Right cardiac atrium (tissue), 5 donors: ENCODE measurements around the gene CRYGN. TPM values are rescaled to one million over a fixed set of nuclear protein-coding genes. Genes with fewer than 3 reads are reported as not detected.

Source experiments
- ATAC-seq, 2 donors: fragments of 200-7000 bp; cut with Tn5 transposase; one replicate each; pipeline versions ENCODE4 v1.8.0 to v1.9.1; 2020; ENCODE audit warnings: moderate library complexity in 2 of 2, mild to moderate bottlenecking in 1 of 2
- DNase-seq, 3 donors: peaks; one replicate each; pipeline ENCODE4 v3.0.0-alpha.2; 2020
- H3K27ac ChIP-seq: one replicate; pipeline ENCODE4 v1.5.1; 2013; ENCODE audit warnings: mild to moderate bottlenecking, low read length, control low read depth, moderate library complexity
- H3K27me3 ChIP-seq: one replicate; pipeline ENCODE4 v1.6.1; 2013; ENCODE audit not compliant: control insufficient read depth, insufficient read depth
- H3K4me1 ChIP-seq: one replicate; pipeline ENCODE4 v1.6.1; 2013; ENCODE audit warnings: low read length; ENCODE audit not compliant: control insufficient read depth, insufficient read depth
- H3K4me3 ChIP-seq: one replicate; pipeline ENCODE4 v1.5.1; 2013; ENCODE audit warnings: low read length, control low read depth
- H3K9me3 ChIP-seq: one replicate; pipeline ENCODE4 v1.6.1; 2013; ENCODE audit warnings: low read length; ENCODE audit not compliant: control insufficient read depth
- WGBS: extraction: QIAGEN DNeasy Blood & Tissue Kit; methylation state at CpG from one replicate; pipeline ENCODE4 v1.1.7; 2013; 5-methylcytosine and 5-hydroxymethylcytosine counted together
- intact Hi-C, 4 donors: fragments of 100-400 bp; cut with DNase I; formaldehyde crosslinking; loops; one replicate each; pipeline versions ENCODE4 v1.11.0 to v1.14.0; 2022 to 2023
- polyA plus RNA-seq: library from polyadenylated mRNA; stranded (reverse); fragments of 200-250 nt; gene quantifications from one replicate; pipeline ENCODE4 v1.2.3, GENCODE V29; 2013
- total RNA-seq, 4 donors: library from RNA; stranded (reverse); fragmentation: NEBNext Ultra II Directional; extraction: Animal tissue kit (Norgen Biotek cat#: 25700); gene quantifications; one replicate each; pipeline ENCODE4 v1.2.1, GENCODE V29; 2021
- donor health status: healthy with polysubstance abuse.
- donor health status: DM: no; HTN: yes; CAD: no.
- donor health status: DM: no; HTN: no; CAD: no.
- donor health status: DM: no; HTN: yes; CAD: no; lungs with severe emphysema.
- donor health status: DM: yes; HTN: yes; CAD: no.

CRYGN gene
- total and polyA plus RNA-seq, 5 donors: 0.07 to 0.11 TPM; not detected in 3

DNA sequence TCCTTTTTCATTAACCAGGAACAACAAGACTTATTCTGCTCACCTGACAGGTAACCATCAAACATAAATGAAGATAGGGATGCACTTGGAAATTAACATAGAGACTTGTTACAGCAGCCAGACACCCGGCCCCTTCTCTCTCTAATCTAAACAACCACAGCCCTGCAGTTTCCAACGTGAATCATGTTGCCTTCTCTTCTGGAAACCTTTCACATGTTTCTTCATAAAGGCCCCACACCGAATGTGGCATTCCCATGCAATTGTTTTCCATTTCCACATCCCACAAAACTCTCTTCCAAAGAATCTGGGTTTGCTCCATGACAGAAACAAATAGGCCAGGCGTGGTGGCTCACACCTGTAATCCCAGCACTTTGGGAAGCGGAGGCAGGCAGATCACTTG is 15.1 kb downstream of the CRYGN start:
- Histone ChIP-seq H3K9me3 (peaks cover 3% of the 10 kb centered on the region), H3K4me3 (no peak overlapping the region), H3K27me3 (no peaks in the 10 kb centered on the region), H3K27ac (no peak overlapping the region), H3K4me1 (peaks cover 3% of the 10 kb centered on the region)
- 85% methylated on average over 5 of the region's 5 CpGs for WGBS
- DNase-seq (no peak), ATAC-seq (no peak)
- intact Hi-C loops: no loop called here

DNA sequence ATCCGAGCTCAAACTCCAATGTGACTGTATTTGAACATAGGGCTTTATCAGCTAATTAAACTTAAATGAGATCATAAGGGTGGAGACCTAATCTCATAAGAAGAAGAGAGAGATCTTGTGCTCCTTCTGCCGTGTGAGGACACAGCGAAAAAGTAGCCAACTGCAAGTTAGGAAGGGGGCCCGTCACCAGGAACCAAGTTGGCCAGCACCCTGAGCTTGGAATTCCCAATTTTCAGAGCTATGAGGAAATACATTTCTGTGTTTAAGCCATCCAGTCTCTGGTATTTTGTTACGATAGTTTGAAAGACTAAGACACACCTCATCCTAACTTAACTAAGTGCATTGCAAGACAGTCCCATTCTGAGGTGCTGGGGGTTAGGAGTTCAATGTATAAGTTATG is 16.0 kb downstream of the CRYGN start:
- intact Hi-C loops: no loop called here
- Histone ChIP-seq H3K4me1 (peaks cover 3% of the 10 kb centered on the region), H3K4me3 (no peak overlapping the region), H3K27me3 (no peaks in the 10 kb centered on the region), H3K27ac (no peak overlapping the region), H3K9me3 (peaks cover 3% of the 10 kb centered on the region)
- ATAC-seq (no peak), DNase-seq (no peak)
- 81% methylated on average over 5 of the region's 5 CpGs for WGBS

DNA sequence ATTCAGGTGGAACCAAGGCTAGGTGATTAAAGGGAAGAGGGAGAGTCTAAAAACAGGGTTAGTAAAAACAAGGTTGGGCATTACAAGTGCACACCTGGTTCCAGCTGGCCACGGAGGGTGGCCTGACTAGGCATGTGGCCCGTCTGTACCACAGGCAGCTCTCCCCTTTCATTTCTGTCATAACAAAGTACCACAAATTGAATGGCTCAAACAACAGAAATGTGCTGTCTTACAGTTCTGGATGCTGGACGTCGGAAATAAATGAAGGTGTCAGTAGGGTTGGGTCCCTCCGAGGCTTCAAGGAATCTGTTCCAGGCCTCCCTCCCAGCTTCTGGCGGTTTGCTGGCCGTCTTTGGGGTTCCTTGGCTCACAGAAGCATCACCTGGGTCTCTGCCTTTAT is 16.7 kb downstream of the CRYGN start:
- ATAC-seq (no peak), DNase-seq (no peak)
- intact Hi-C loops: no loop called here

DNA sequence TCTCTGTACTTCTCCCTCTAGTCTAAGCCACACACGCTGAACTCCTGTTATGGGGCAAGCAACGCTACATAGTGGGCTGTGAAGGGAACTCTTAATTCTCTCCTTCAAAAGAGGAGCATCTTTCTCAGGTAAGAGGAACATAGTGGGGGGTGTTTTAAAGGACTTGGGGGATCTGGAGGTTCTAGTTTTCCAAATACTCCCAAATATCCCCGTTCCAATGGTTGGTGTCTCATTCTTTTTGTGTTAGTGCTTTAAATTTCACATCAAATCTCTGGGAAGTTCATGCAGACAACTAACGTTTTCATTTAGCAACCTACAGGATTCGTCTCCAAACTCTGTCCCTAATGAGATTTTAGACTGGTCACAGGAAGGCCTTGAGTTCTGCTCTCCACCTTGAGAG is 17.7 kb downstream of the CRYGN start:
- no peak overlapping the region for H3K27ac ChIP-seq
- H3K27me3 ChIP-seq: no peaks in the 10 kb centered on the region
- peaks cover 3% of the 10 kb centered on the region for H3K4me1 ChIP-seq
- ATAC-seq (no peak), DNase-seq (no peak)
- H3K4me3 ChIP-seq: no peak overlapping the region
- intact Hi-C loops: no loop called here
- H3K9me3 ChIP-seq: peaks cover 3% of the 10 kb centered on the region
- WGBS: 85% methylated on average over 5 of the region's 5 CpGs

More for the DNA sequence above, 16.7 kb downstream of the CRYGN start:
- no peak overlapping the region for H3K4me3 ChIP-seq
- H3K4me1 ChIP-seq: peaks cover 3% of the 10 kb centered on the region
- WGBS: 76% methylated on average over 7 of the region's 7 CpGs
- H3K27me3 ChIP-seq: no peaks in the 10 kb centered on the region
- no peak overlapping the region for H3K27ac ChIP-seq
- peaks cover 3% of the 10 kb centered on the region for H3K9me3 ChIP-seq

DNA sequence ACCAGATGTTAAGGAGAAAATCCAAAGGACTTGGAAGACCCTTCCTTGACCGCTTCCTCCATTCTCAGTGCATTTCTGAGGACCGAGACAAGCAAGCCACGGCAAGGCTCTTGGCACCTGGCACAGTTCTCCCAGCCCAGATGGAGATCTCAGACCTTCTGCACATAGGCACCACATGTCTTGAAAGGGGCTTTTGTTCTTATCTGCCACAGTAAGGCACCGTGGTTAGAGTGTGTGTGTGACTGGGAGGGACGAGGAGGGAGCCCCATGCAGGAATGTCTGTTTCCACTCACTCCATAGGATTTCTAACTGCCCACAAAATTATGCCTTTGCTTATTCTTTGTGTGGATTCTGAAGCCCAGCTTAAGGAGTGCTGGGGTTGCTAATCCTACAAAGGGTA is 19.8 kb downstream of the CRYGN start:
- no peak overlapping the region for H3K4me3 ChIP-seq
- WGBS: 68% methylated on average over 5 of the region's 5 CpGs
- DNase-seq (no peak), ATAC-seq (no peak)
- H3K9me3 ChIP-seq: peaks cover 3% of the 10 kb centered on the region
- no peak overlapping the region for H3K27ac ChIP-seq
- intact Hi-C loops: no loop called here
- H3K4me1 ChIP-seq: peaks cover 3% of the 10 kb centered on the region
- no peaks in the 10 kb centered on the region for H3K27me3 ChIP-seq

DNA sequence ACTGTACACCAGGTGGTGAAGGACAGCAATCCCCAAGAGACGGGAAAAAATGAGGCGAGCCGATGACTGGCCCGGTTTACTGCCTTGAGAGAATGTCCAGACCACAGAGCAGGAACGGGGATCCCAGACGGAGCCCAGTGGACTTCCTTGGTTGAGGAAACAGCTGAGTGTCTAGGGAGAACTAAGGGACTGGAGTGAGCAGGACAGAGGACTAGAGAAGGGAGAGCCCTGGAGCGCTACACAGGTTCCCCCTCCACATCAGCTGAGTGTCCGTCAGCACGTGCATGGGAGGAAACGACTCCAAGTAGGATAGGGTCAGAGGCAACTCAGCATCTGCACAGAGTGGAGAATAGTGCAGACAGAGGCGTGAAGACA is 23.0 kb downstream of the CRYGN start:
- H3K4me1 ChIP-seq: no peaks in the 10 kb centered on the region
- no peak overlapping the region for H3K4me3 ChIP-seq
- H3K27me3 ChIP-seq: no peaks in the 10 kb centered on the region
- 43% methylated on average over 11 of the region's 11 CpGs for WGBS
- intact Hi-C loops: no loop called here
- no peak overlapping the region for H3K27ac ChIP-seq
- DNase-seq: no peak
- ATAC-seq: peak; percentile 47 to 51
- H3K9me3 ChIP-seq: peaks cover 3% of the 10 kb centered on the region

DNA sequence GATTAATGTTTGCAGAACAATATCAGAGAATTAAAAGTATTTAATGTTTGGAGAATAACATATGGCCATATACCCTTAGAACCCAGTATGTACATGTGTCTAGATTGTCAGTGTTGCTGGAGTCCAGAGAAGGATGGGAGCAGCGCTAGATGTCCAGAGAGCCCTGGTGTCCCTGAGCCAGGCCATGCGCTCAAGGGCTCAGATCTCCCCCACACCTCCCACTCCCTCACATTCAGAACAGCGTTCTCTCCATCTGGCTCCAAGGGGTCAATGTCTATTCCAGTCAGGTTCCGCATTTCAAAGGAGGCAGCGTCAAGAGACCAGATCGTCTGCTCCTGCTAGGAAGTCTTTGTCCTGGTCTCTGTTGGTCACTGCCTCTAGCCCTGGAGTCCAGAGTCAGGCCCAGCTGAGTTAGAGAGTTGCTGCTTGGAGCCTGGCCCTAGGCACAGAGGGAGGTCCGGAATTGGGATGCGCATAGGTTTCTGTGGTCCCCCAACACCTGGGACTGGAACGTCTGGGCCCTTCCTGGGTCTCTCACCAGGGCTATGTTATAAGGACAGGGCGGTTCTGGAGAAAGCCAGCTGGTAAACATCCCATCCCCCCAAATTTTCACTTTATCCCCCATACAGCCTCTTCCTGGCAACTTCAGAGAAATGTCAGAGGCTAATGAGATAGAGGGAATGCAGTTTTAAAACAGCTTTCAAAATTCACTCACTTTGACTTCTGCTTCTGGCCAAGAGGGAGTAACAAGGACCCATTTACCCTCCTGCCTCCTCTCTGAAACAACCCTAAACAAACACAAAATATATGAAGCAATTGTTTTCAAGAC is 23.6 kb downstream of the CRYGN start:
- WGBS: 63% methylated on average over 10 of the region's 10 CpGs
- Histone ChIP-seq H3K27ac (no peak overlapping the region), H3K9me3 (peaks cover 3% of the 10 kb centered on the region), H3K27me3 (no peaks in the 10 kb centered on the region), H3K4me3 (no peak overlapping the region), H3K4me1 (no peaks in the 10 kb centered on the region)
- intact Hi-C loops: no loop called here
- DNase-seq (no peak), ATAC-seq (no peak)

DNA sequence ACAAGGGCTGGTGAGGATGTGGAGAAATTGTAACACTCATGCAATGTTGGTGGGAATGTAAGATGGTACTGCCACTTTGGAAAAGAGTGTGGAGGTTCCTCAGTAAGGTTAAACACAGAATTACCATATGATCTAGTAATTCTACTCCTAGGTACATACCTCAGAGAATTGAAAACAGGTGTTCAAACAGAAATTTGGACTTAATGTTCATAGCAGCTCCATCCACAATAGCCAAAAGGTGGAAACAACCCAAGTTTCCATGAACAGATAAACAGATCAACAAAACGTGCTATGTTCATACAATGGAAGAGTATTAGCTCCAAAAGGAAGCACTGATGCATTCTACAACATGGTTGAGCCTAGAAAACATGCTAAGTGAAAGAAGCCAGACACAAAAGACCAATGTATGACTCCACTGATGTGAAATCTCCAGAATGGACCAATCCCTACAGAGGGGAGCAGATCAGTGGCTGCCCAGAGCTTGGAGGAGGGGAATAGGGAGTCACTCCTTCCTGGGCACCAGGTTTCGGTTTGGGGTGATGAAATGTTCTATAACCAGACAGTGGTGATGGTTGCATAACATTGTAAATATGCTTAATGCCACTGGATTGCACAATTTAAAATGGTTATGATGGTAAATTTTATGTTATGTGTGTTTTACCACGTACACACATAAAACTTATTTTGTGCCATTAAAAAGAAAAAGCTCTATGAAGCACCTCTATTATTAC is 24.4 kb downstream of the CRYGN start:
- 67% methylated on average over 3 of the region's 3 CpGs for WGBS
- DNase-seq (no peak), ATAC-seq (no peak)
- Histone ChIP-seq H3K9me3 (peaks cover 3% of the 10 kb centered on the region), H3K4me3 (no peak overlapping the region), H3K27me3 (no peaks in the 10 kb centered on the region), H3K4me1 (no peaks in the 10 kb centered on the region), H3K27ac (no peak overlapping the region)
- intact Hi-C loops: no loop called here

DNA sequence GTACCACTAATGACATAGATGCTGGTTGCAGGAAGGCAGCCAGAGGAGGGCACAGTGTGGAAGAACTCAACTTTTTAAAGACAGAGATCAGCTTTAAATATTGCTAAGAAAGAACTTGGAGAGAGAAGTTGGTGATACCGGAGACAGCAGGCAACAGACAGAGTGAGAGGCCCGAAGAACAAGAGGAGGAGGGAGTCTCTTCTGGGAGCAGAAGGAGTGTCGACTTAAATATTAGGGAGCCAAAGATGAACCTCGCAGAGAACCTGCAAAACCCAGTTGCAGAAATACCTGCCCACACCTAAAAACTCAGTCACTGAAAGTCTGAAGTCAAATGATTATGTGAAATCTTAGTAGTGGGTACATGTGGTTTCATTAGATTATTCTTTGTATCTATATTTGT is 26.7 kb downstream of the CRYGN start:
- WGBS: 82% methylated on average over 4 of the region's 4 CpGs
- Histone ChIP-seq H3K4me3 (no peak overlapping the region), H3K4me1 (no peaks in the 10 kb centered on the region), H3K27me3 (no peaks in the 10 kb centered on the region), H3K9me3 (no peaks in the 10 kb centered on the region), H3K27ac (no peak overlapping the region)
- DNase-seq: no peak
- no peak for ATAC-seq
- intact Hi-C loops: no loop called here

DNA sequence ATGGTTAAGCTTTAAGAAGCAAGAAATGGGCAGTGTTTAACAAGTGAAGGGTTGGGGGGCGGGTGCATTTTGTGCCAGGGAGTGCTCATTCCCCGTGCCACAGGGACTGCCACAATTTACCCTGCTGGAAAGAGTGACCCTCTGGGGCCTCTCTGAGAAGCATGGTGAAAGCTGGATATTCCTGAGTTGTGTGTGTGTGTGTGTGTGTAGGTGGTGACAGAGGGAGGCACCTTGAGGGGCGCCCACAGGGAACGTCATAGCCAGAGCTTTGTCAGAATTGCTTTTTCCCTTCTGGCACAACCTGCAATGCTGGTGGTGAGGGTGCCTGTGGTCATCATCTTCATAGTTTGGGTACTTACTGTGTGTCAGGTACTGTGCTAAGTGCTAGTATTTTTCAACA is 27.6 kb downstream of the CRYGN start:
- WGBS: 77% methylated on average over 4 of the region's 4 CpGs

DNA sequence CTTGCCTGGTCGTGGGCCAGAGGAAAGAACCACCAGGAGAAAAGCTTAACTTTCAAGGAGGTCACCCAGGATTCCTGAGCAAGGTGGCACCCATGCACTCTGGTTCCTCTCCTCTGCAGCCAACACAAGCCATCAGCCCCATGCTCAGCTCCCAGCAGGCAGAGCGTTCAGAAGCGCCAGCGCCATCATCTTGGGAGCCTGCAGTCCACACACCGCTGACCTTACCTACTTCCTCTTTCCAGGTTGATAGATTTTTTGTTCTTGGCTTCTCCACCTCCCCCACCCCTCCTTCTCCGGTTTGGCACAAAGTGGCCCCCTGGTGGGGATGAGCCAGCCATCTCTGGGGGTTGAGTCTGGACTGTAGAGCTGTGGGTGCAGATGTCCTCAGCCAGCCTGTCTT is 28.4 kb downstream of the CRYGN start:
- no peaks in the 10 kb centered on the region for H3K4me1 ChIP-seq
- no peak overlapping the region for H3K27ac ChIP-seq
- no peak overlapping the region for H3K4me3 ChIP-seq
- ATAC-seq (no peak), DNase-seq (no peak)
- 67% methylated on average over 6 of the region's 6 CpGs for WGBS
- no peaks in the 10 kb centered on the region for H3K9me3 ChIP-seq
- no peaks in the 10 kb centered on the region for H3K27me3 ChIP-seq
- intact Hi-C loops: no loop called here

More for the DNA sequence above, 27.6 kb downstream of the CRYGN start:
- H3K4me3 ChIP-seq: no peak overlapping the region
- no peak overlapping the region for H3K27ac ChIP-seq
- DNase-seq: no peak
- no peaks in the 10 kb centered on the region for H3K27me3 ChIP-seq
- ATAC-seq: no peak
- H3K9me3 ChIP-seq: no peaks in the 10 kb centered on the region
- H3K4me1 ChIP-seq: no peaks in the 10 kb centered on the region
- intact Hi-C loops: no loop called here
